Body of pancreas (tissue), 4 donors: ENCODE results near the gene SLC25A25.

Experiments
- CTCF ChIP-seq, 7 experiments: fragments of 450-650 bp in 4 of 7; fragments of 200-600 bp in 3 of 7; sonication (generic) in 3 of 7; IDR thresholded peaks; one replicate each; pipeline ENCODE4 v1.5.1; 2016 to 2019; ENCODE audit warnings: antibody characterized with exemption in 7 of 7
- POLR2A ChIP-seq, 3 donors: fragments of 450-650 bp; IDR thresholded peaks; one replicate each; pipeline ENCODE4 v1.6.1; 2016; ENCODE audit warnings: antibody characterized with exemption in 3 of 3, mild to moderate bottlenecking in 2 of 3

GRCh38 chr9:128120741-128121465, 52.9 kb downstream of the SLC25A25 start:
- TF ChIP-seq CTCF (IDR thresholded peaks at IDR 0.05) (no peak), POLR2A (IDR thresholded peaks at IDR 0.05) (no peak)
